ENCODE data around the gene QSER1.

DNA sequence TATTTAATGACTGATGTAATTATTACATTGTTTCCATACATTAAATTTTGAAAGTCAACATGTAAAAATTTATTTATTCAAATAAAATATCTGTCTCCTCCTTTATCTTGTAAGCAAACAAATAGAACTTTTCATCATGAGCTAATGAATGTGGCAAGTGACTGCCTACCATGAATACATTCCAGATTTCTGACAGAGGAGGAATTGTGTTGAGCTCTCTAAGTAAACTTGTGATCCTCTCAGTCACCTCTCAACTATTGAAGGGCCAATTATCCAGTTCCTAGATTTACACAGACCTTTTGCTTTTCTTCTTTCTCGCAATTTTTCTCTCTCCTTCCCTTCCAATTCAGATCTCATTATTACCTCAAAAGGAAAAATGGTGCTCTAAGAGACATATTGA lies 41.4 kb upstream of the QSER1 start:
- TF ChIP-seq ZFX (IDR thresholded peaks at IDR 0.05) (no peak), CTCF (conservative IDR thresholded peaks at IDR 0.05) (no peak)
